GM15510 (cell line): ENCODE measurements around the gene PLD5.

Source experiments
- POLR2A ChIP-seq: IDR thresholded peaks from 3 replicates; pipeline ENCODE4 v1.6.1; 2011; ENCODE audit warnings: borderline replicate concordance; ENCODE audit not compliant: insufficient read length; ENCODE audit errors: extremely low read depth

Gene PLD5

GRCh38 chr1:242219298-242219901 is 305.1 kb downstream of the PLD5 start:
- no peak for TF ChIP-seq POLR2A

GRCh38 chr1:242216368-242216767 is 308.1 kb downstream of the PLD5 start:
- TF ChIP-seq POLR2A, result no peak

- no peak for TF ChIP-seq POLR2A
These were observed 312.1 kb downstream of the PLD5 start for GRCh38 chr1:242212401-242212800.

- no peak for TF ChIP-seq POLR2A
These were observed 313.1 kb downstream of the PLD5 start for GRCh38 chr1:242211254-242212022.

- no peak for TF ChIP-seq POLR2A
These were observed 315.4 kb downstream of the PLD5 start for GRCh38 chr1:242209063-242209462.

- TF ChIP-seq POLR2A, result no peak
These were observed 316.5 kb downstream of the PLD5 start for GRCh38 chr1:242208021-242208420.

- no peak for TF ChIP-seq POLR2A
These were observed 317.5 kb downstream of the PLD5 start for GRCh38 chr1:242206994-242207393.

- no peak for TF ChIP-seq POLR2A
These were observed 318.6 kb downstream of the PLD5 start for GRCh38 chr1:242205622-242206489.

- TF ChIP-seq POLR2A, result no peak
These were observed 321.2 kb downstream of the PLD5 start for GRCh38 chr1:242203262-242203661.

GRCh38 chr1:242201090-242201489 is 323.4 kb downstream of the PLD5 start:
- TF ChIP-seq POLR2A, result no peak

- TF ChIP-seq POLR2A, result no peak
These were observed 324.6 kb downstream of the PLD5 start for GRCh38 chr1:242199776-242200458.

GRCh38 chr1:242197907-242198820 is 326.3 kb downstream of the PLD5 start:
- no peak for TF ChIP-seq POLR2A

- no peak for TF ChIP-seq POLR2A
These were observed 327.6 kb downstream of the PLD5 start for GRCh38 chr1:242196914-242197313.

- TF ChIP-seq POLR2A, result no peak
These were observed 328.4 kb downstream of the PLD5 start for GRCh38 chr1:242196101-242196500.
